Activated CD8-positive, alpha-beta T cell treated with anti-CD3 and anti-CD28 coated beads for 36 hours (primary cell): ENCODE results near the gene RCOR3. TPM values are rescaled to one million over a fixed set of nuclear protein-coding genes. Genes with fewer than 3 reads are reported as not detected.

Source experiments
- ATAC-seq: fragments of 200-7000 bp; cut with Tn5 transposase; one replicate; pipeline ENCODE4 v1.10.0; 2021; ENCODE audit warnings: mild to moderate bottlenecking, moderate library complexity
- CTCF ChIA-PET: fragments of 350-600 bp; sonication (Branson Sonifier 250); formaldehyde crosslinking; loops from one replicate; lab custom pipeline; 2021; ENCODE audit warnings: antibody characterized with exemption; lab: Charles Lee
- POLR2A ChIA-PET: fragments of 350-600 bp; sonication (Branson Sonifier 250); formaldehyde crosslinking; loops from one replicate; lab custom pipeline; 2021; ENCODE audit warnings: antibody characterized with exemption; lab: Charles Lee
- DNase-seq: peaks from one replicate; pipeline ENCODE4 v3.0.0-alpha.2; 2020
- H3K27ac Mint-ChIP-seq: one replicate; pipeline ENCODE4 v1.8.0; 2021; ENCODE audit warnings: mild to moderate bottlenecking, mixed read lengths
- H3K27me3 Mint-ChIP-seq: one replicate; pipeline ENCODE4 v1.8.0; 2021; ENCODE audit warnings: mixed read lengths
- H3K36me3 Mint-ChIP-seq: one replicate; pipeline ENCODE4 v1.8.0; 2021; ENCODE audit warnings: low read depth, mixed read lengths
- H3K4me1 Mint-ChIP-seq: one replicate; pipeline ENCODE4 v1.8.0; 2021; ENCODE audit warnings: low read depth, mixed read lengths
- H3K4me3 Mint-ChIP-seq: one replicate; pipeline ENCODE4 v1.8.0; 2021; ENCODE audit warnings: mild to moderate bottlenecking, moderate library complexity, mixed read lengths
- H3K9me3 Mint-ChIP-seq: one replicate; pipeline ENCODE4 v1.8.0; 2021; ENCODE audit warnings: mixed read lengths
- CTCF ChIP-seq: fragments of 200-600 bp; IDR thresholded peaks from one replicate; pipeline ENCODE4 v1.8.0; 2022; ENCODE audit warnings: antibody characterized with exemption, mild to moderate bottlenecking
- intact Hi-C: fragments of 100-400 bp; cut with micrococcal nuclease; formaldehyde crosslinking; loops from one replicate; pipeline ENCODE4 v1.10.0; 2022
- total RNA-seq, 2 experiments: library from RNA; stranded (reverse); gene quantifications; one replicate each; pipeline ENCODE4 v1.2.3, GENCODE V29; 2021

RCOR3 gene
- total RNA-seq, 2 experiments from 2014 or later: 25.7 to 30.7 TPM

GRCh38 chr1:211292411-211292810, 33.2 kb downstream of the RCOR3 start:
- Mint-ChIP-seq H3K27me3 (no peaks in the 10 kb centered on the region), H3K27ac (no peak overlapping the region), H3K36me3 (peaks cover 29% of the 10 kb centered on the region), H3K9me3 (no peaks in the 10 kb centered on the region), H3K4me3 (no peak overlapping the region), H3K4me1 (peaks cover 17% of the 10 kb centered on the region)
- no peak for TF ChIP-seq CTCF
- intact Hi-C loops: no loop called here
- ChIA-PET CTCF (interaction anchor here (1.0 to 1.6 kb wide), 2 partner anchors 9 to 10 kb away, joined by 3 read pairs; no protein-coding TSS in a partner anchor), POLR2A (interaction anchor here (0.9 kb wide), 1 partner anchor 34 kb away, joined by 3 read pairs; no protein-coding TSS in a partner anchor)
- no peak for DNase-seq
- ATAC-seq: no peak

GRCh38 chr1:211296396-211296795, 37.2 kb downstream of the RCOR3 start:
- POLR2A ChIA-PET: interaction anchor here (0.6 to 2.1 kb wide), 2 partner anchors 12 to 29 kb away, joined by 3 to 5 read pairs; no protein-coding TSS in a partner anchor
- Mint-ChIP-seq H3K27ac (peak overlapping the region; percentile 84), H3K36me3 (peaks cover 45% of the 10 kb centered on the region)

GRCh38 chr1:211305044-211305443, 45.9 kb downstream of the RCOR3 start:
- Mint-ChIP-seq H3K27ac (peak overlapping the region; percentile 69), H3K36me3 (peaks cover 36% of the 10 kb centered on the region), H3K4me3 (no peak overlapping the region), H3K4me1 (peaks cover 38% of the 10 kb centered on the region), H3K9me3 (no peaks in the 10 kb centered on the region), H3K27me3 (no peaks in the 10 kb centered on the region)
- ChIA-PET POLR2A (interaction anchor here (0.8 to 1.0 kb wide), 2 partner anchors 18 to 57 kb away, joined by 3 to 4 read pairs; no protein-coding TSS in a partner anchor), CTCF (interaction anchor here (0.6 to 2.3 kb wide), 3 partner anchors 18 to 76 kb away, joined by 3 to 8 read pairs (median 3); no protein-coding TSS in a partner anchor)
- ATAC-seq: peak; percentile 100
- DNase-seq: peak; percentile 78
- no peak for TF ChIP-seq CTCF
- intact Hi-C loops: loop anchor here (2.0 kb wide), 1 partner anchor 18 kb away; no protein-coding TSS in a partner anchor

More at GRCh38 chr1:211296396-211296795, 37.2 kb downstream of the RCOR3 start:
- peaks cover 33% of the 10 kb centered on the region for H3K4me1 Mint-ChIP-seq
- intact Hi-C loops: no loop called here
- TF ChIP-seq CTCF: no peak
- CTCF ChIA-PET: interaction anchor here (0.6 to 2.8 kb wide), 4 partner anchors 27 to 180 kb away, joined by 3 to 15 read pairs (median 4); no protein-coding TSS in a partner anchor
- H3K27me3 Mint-ChIP-seq: no peaks in the 10 kb centered on the region
- no peak for DNase-seq
- H3K9me3 Mint-ChIP-seq: no peaks in the 10 kb centered on the region
- no peak overlapping the region for H3K4me3 Mint-ChIP-seq
- peak; percentile 65 for ATAC-seq

- Mint-ChIP-seq H3K4me1 (peaks cover 22% of the 10 kb centered on the region), H3K4me3 (no peak overlapping the region), H3K9me3 (no peaks in the 10 kb centered on the region), H3K27ac (peak overlapping the region; percentile 25), H3K27me3 (no peaks in the 10 kb centered on the region), H3K36me3 (peaks cover 31% of the 10 kb centered on the region)
- no peak for TF ChIP-seq CTCF
- CTCF ChIA-PET: interaction anchor here (1.2 to 3.0 kb wide), 2 partner anchors 14 to 205 kb away, joined by 3 to 11 read pairs; no protein-coding TSS in a partner anchor
- POLR2A ChIA-PET: no interaction called here
- DNase-seq: no peak
- intact Hi-C loops: no loop called here
- ATAC-seq: no peak
These were observed 50.5 kb downstream of the RCOR3 start for GRCh38 chr1:211309617-211310016.

- DNase-seq (no peak), ATAC-seq (no peak)
- no peaks in the 10 kb centered on the region for H3K9me3 Mint-ChIP-seq
- no peaks in the 10 kb centered on the region for H3K27me3 Mint-ChIP-seq
- H3K36me3 Mint-ChIP-seq: peaks cover 19% of the 10 kb centered on the region
- H3K27ac Mint-ChIP-seq: peak overlapping the region; percentile 27
- POLR2A ChIA-PET: interaction anchor here (0.7 to 0.9 kb wide), 2 partner anchors 32 to 46 kb away, joined by 3 read pairs; no protein-coding TSS in a partner anchor
- CTCF ChIA-PET: interaction anchor here (1.1 to 2.3 kb wide), 2 partner anchors 10 to 28 kb away, joined by 3 to 11 read pairs; no protein-coding TSS in a partner anchor
- H3K4me1 Mint-ChIP-seq: peaks cover 7% of the 10 kb centered on the region
- intact Hi-C loops: no loop called here
- no peak overlapping the region for H3K4me3 Mint-ChIP-seq
- TF ChIP-seq CTCF: no peak
These were observed 54.2 kb downstream of the RCOR3 start for GRCh38 chr1:211313392-211313791.
